ENCODE data around the gene G2E3. TPM values are rescaled to one million over a fixed set of nuclear protein-coding genes. Genes with fewer than 3 reads are reported as not detected.

G2E3 gene

GRCh38 chr14:30657606-30658163 lies 98.7 kb downstream of the G2E3 start:
- H3K9ac ChIP-seq (ENCODE audit: low read depth, low read length), result no peak overlapping the region
- peaks cover 76% of the 10 kb centered on the region for H3K36me3 ChIP-seq (ENCODE audit: insufficient read depth, low read length)
- H3K9me3 ChIP-seq (replicated peaks; ENCODE audit: low read length), result no peaks in the 10 kb centered on the region
- H3K4me3 ChIP-seq (ENCODE audit: low read length), result no peak overlapping the region
- H3K27me3 ChIP-seq (ENCODE audit: control insufficient read depth, insufficient read depth, low read length), result no peaks in the 10 kb centered on the region
- H3K4me2 ChIP-seq (ENCODE audit: low read length), result no peak overlapping the region
- peaks cover 5% of the 10 kb centered on the region for H3K4me1 ChIP-seq (ENCODE audit: control insufficient read depth, insufficient read depth, low read length)

- Histone ChIP-seq H3K9ac (ENCODE audit: low read depth, low read length) (no peak overlapping the region), H3K27me3 (ENCODE audit: control insufficient read depth, insufficient read depth, low read length) (no peaks in the 10 kb centered on the region), H3K4me1 (ENCODE audit: control insufficient read depth, insufficient read depth, low read length) (peaks cover 5% of the 10 kb centered on the region), H3K36me3 (ENCODE audit: insufficient read depth, low read length) (peaks cover 70% of the 10 kb centered on the region), H3K9me3 (replicated peaks; ENCODE audit: low read length) (no peaks in the 10 kb centered on the region), H3K4me2 (ENCODE audit: low read length) (no peak overlapping the region), H3K4me3 (ENCODE audit: low read length) (no peak overlapping the region)
These were observed 99.7 kb downstream of the G2E3 start for GRCh38 chr14:30658645-30659044.

- no peak overlapping the region for H3K9ac ChIP-seq (ENCODE audit: low read depth, low read length)
- no peaks in the 10 kb centered on the region for H3K9me3 ChIP-seq (replicated peaks; ENCODE audit: low read length)
- H3K36me3 ChIP-seq (ENCODE audit: insufficient read depth, low read length), result peaks cover 30% of the 10 kb centered on the region
- no peaks in the 10 kb centered on the region for H3K4me1 ChIP-seq (ENCODE audit: control insufficient read depth, insufficient read depth, low read length)
- no peak overlapping the region for H3K4me3 ChIP-seq (ENCODE audit: low read length)
- H3K4me2 ChIP-seq (ENCODE audit: low read length), result no peak overlapping the region
- no peaks in the 10 kb centered on the region for H3K27me3 ChIP-seq (ENCODE audit: control insufficient read depth, insufficient read depth, low read length)
These were observed 110.6 kb downstream of the G2E3 start for GRCh38 chr14:30669594-30669993.

Small RNAs within 50 kb of the gene (small RNA-seq; reads per million reads assigned to genes)
- not detected for gene RF02271

Data from skeletal muscle satellite cell (primary cell).